CD1c-positive myeloid dendritic cell (primary cell): ENCODE data around the gene TMPRSS7.
"Not testable (repeated sequence)": the region's sequence is repeated elsewhere in the genome, so short reads cannot be mapped to it uniquely, and the experiment has no call there.

ENCODE experiments used
- DNase-seq: peaks from one replicate; pipeline ENCODE4 v3.0.0-alpha.2; 2016; ENCODE audit errors: extremely low spot score

Gene TMPRSS7

GRCh38 chr3:112012205-112012992 lies 22.1 kb upstream of the TMPRSS7 start:
- no peak for DNase-seq

GRCh38 chr3:112013058-112013783 lies 21.3 kb upstream of the TMPRSS7 start:
- DNase-seq: peak; percentile 65

DNA sequence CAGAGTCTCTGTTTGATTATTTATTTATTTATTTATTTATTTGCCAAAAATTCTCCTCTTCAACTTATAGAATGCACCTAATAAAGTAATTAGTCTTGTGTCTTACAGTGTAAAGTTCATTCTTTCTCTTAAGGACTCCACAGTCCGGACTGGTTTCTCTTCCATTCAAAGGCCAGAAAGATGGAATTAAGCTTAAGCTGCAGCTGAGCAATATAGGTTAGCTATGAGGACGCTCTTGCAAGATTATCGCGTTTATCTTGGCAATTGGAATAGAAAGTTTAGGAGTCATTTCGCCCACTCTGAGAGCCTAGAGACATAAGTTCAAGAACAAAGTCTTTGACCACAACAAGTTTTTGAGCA lies 20.8 kb upstream of the TMPRSS7 start:
- DNase-seq: no peak

- peak; percentile 44 for DNase-seq
Observed at GRCh38 chr3:112017091-112017490, 17.4 kb upstream of the TMPRSS7 start.

DNA sequence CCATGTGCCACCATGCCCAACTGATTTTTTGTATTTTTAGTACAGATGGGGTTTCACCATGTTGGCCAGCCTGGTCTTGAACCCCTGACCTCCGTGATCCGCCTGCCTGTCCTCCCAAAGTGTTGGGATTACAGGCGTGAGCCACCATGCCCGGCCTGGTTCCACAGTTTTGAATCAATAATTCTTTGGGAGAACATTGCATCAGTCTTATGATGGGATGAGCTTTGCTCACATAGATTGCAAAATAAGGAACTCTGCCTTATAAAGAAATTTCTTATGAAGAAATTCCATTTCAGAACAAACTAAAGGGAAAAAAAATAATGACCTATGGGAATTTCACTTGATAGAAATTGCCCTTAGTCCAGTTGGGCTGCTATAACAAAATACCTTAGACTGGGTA lies 15.8 kb upstream of the TMPRSS7 start:
- DNase-seq: no peak

GRCh38 chr3:112019716-112020115 lies 14.8 kb upstream of the TMPRSS7 start:
- DNase-seq: no peak

DNA sequence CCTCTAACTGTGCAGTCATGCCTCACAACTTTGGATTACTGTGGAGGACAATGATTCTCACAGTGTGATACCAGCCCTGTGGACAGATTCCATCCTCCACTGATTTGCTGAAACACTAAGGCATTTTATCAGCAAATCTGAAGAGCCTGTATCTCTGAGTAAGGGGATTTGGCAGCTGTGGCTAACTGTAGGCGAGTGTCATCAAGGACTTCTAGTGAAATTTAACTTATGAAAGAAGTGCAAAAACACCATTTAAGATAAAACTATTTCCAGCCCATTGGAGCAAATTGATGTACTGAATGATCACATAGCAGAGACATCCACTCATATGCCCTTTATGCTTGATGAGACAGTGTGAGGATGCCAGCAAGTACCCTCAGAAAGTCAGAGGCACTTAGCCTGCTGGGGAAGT lies 13.9 kb upstream of the TMPRSS7 start:
- no peak for DNase-seq

DNA sequence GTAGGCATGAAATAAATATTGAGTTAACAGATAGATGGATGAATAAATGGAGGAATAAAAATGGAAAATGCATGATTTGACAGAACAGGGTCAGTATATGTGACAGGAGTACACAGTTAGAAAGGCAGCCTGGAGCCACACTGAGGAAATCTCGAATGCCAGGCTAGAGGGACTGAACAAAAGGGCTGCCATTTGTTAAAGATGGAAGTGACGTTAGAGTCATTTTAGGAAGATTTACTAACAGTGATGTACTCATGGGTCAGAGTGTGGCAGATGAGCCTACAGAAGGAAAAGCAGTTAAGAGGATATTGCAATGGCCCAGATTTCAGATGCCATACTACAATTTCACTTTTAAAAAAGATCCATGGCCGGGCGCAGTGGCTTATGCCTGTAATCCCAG lies 7.4 kb upstream of the TMPRSS7 start:
- no peak for DNase-seq

DNA sequence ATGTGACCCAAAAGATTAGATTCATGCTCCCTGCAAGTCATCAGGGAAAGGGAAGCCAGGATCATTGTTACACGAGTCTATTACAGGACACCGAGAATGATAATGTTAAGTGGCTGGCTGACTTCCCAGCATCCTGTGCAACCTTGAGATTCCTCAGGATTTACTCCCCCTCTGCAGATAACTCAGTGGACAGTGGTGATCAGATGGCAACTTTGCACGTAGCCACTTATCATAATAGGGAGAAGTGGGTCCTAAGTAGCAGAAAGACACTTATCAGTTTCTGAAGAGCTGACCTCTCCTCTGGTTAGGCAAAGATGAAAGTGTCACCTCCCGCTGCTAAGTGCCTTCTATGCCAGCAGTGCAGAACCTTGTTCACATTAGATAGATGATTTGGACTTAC lies 6.7 kb upstream of the TMPRSS7 start:
- no peak for DNase-seq

DNA sequence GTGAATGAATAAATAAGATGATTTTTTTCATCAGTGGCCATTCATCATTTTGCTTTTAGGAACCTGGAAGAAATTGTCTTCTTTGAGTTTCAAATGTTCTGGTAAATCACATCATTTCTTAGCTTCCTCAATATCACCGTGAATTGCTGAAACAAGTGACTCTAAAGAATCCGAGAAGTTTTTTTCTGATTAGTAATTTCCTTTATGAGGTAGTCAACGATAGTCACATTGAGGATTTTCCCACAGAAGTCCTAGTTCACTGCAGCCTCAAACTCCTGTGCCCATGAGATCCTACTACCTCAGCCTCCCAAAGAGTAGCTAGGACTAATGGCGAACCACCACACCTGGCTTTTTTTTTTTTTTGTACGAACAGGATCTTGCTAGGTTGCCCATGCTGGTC lies 3.6 kb upstream of the TMPRSS7 start:
- no peak for DNase-seq

DNA sequence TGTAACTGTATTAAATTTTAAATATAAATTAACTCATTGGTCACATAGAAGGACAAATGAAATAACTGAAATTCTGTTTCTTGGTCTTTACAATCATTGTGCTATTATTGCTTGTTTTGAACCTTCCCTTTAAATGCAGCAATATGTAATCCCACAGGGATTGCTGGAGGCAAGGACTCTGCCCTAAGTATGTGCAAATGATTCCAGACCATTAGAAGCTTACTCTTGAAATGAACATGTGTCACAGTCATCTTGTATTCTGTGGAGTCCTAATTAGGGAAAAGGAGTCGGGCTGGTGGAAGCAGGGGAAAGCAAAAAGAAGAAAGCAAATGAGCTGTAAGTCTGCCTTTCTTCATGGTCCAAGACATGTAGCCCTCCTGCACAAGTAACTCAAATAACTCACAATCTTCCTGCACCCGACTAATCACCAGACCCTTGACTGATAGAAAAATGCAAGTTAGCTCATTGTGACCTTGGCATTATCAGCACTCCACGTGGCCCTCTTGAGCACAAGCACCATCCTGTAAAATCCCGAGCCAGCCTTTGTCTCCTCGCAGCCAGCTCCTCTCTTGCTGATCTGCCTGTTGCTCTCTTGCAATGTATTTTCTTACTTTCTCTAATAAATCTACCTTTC lies 2.3 kb upstream of the TMPRSS7 start:
- DNase-seq: no peak

- no peak for DNase-seq
Observed at GRCh38 chr3:112035241-112035640, 705 bp downstream of the TMPRSS7 start.

DNA sequence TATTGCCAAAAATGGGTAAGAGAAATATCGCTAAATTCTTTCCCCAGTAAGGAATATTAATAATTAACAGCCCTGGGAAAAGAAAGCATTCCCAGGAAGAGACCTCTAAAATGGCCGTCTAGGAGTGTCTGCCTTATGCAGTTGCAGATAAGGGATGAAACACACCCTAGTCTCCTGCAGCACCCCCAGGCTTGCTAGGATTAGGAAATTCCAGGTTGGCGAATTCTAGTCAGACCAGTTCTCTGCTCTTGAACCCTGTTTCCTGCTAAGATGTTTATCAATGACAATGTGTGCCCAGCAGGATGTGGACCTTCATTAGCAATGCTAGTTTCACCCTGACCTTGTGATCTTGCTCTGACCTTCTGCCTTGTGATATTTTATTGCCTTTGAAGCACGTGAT lies 2.7 kb downstream of the TMPRSS7 start:
- DNase-seq: not testable (repeated sequence)

DNA sequence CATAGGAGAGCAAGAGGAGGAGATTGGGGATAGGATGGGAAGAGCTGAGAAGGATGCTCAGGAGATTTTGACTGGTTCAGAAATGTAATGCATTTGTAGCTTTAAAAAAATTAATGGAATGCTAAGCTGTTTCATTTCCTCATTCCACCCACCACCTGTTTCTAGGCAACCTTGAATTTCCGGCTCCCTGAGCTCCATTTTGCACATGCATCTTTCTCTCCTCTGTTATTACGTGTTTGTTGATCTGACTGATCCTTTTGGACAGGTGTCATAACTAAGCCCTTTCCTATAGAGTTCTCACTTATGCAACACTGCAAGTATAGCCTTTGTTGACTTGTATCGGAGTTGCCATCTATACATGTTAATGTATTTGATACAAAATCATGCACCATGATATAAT lies 4.3 kb downstream of the TMPRSS7 start:
- no peak for DNase-seq

DNA sequence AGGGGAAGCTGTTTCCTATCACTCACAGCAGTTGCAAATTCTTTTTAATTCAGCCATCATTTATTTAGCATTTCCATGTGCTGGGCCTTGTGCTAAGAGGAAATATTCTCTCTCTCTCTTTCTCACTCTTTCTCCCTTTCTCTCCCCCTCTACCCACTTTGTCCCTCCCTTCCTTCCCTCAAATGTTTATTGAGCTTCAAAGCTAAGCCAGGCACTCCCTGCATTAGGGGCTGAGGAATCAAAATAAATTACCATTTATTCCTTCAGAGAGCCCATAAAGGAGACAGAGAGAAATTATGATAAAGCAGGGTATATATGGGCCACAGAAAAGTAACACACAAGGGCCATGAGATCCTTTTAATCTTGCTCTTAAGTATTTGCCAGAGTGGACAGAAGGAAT lies 6.8 kb downstream of the TMPRSS7 start:
- DNase-seq: no peak

DNA sequence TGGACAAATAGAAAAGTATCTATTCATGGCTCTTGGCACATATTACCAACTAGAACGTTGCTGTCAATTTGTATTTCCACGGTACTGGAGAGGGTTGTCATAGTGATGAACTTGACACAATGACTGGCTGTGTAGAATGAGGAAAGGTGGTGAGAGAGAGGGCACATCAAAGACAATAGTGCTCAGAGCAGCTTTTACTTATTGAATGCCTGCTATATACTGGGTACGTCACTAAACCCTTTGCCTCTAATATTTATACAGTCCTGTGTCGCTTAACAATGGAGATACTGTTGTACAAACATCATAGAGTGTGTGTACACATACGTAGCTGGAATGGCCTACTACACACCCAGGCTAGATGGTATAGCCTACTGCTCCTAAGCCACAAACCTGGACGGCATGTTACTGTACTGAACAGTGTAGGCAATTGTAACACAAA lies 8.3 kb downstream of the TMPRSS7 start:
- no peak for DNase-seq

DNA sequence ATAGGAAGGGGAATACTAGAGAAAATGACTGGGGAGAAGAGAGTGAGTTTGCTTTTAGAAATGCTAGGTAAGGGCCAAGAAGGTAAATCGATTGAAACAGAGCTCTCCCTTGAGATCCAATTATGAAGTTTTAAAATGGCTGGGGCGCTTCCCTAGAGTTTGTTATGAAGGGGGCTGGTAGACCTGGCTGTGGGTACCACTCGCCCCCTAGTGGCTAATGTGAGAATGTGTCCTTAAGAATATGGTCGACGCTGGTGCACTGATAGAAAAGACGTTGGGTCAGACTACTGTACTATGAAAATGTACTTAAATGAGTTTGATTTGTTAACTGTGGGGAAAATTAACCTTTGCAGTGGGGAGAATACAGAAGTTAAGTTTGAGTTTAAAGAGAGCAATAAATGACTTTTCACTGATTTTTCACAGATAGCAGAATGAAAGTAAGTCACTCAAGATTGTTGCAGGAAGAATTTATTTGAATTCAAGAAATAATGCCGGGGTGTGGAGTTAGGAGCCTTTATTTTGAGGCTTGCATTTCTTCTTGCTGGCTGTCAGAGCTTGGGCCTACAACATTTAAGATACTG lies 9.2 kb downstream of the TMPRSS7 start:
- peak; percentile 72 for DNase-seq

DNA sequence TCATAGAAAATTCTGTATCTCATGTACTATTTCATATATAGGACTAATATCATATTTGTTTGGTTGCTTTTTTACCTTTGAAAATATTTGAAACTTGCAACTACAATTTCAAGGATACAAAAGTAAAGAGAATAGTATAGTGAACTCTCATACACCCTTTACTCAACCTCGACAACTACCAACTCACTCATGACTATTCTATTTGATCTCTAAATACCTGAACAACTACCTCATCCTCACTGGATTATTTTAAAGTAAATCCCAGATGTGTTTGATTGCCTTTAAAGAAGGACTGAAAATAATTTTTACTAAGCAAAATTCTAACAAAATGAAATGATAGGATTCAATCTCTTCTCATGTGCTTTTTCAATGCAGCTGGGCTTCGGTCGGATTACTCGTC lies 12.1 kb downstream of the TMPRSS7 start:
- DNase-seq: no peak

DNA sequence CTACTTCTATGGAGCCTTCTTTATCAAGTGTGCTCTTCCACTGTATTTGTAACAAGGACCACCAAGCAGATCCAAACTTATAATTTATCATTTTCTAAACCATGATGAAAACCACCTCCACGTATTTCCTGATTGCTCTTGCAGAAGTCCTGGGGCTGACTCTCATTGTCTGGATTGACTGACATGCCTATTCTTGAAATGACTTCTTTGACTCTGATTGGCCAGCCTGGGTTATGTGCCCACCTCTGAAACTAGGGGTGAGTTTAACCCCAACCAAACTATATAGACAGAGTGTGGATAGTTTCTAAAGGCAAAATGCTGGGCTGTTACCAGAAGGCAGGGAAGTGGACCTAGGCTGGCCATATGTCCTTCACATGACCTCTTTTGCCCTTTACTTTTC lies 12.7 kb downstream of the TMPRSS7 start:
- no peak for DNase-seq

DNA sequence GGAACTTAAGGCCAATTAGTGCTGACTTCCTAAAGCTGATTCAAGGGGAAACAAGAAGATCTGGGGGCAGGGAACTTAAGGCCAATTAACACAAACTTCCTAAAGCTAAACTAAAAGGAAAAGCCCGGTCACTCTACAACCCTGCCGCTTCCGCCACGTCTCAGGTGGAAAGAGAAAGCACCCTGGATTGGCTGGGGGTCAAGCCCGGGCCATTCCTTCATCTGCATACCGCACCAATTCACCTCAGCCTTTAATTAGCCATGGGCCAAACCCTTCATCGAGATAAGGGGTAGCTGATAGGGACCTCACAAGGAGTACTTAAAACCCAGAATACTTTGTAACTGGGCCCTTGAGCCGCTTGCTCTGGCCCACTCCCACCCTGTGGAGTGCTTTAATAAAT lies 14.4 kb downstream of the TMPRSS7 start:
- DNase-seq: no peak

DNA sequence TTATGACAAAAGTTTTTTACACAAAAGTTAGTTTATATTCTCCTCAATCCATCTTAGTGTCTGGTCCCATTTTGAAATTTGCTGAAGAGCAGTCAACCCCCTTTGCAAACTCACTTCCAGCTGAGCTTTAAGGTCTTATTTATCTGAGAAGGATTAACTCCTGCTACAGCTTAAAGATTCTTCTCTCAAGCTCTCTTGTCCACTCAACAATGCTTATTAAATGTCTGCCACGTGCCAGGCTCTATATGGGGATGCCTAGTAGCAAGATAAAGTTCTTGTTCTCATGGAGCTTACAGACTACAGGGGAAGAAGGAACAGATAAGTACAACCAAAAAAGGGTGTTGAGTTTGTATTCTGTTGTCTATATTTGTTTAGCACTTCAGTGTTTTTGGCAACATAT lies 18.7 kb downstream of the TMPRSS7 start:
- no peak for DNase-seq

GRCh38 chr3:112056451-112056929 lies 22.0 kb downstream of the TMPRSS7 start:
- no peak for DNase-seq
